SJSA1 (cell line): ENCODE results near the gene NAA15. TPM values are rescaled to one million over a fixed set of nuclear protein-coding genes. Genes with fewer than 3 reads are reported as not detected.

ENCODE experiments used
- DNase-seq, 2 experiments: peaks; one replicate each; pipeline ENCODE4 v3.0.0-alpha.2; 2015 to 2020; ENCODE audit warnings: low spot score in 2 of 2, low read depth in 1 of 2
- H3K27ac ChIP-seq: fragments of 250-450 bp; sonication (Bioruptor Pico); 2 replicates; pipeline ENCODE4 v1.5.1; 2020; ENCODE audit warnings: mild to moderate bottlenecking, moderate library complexity
- H3K27me3 ChIP-seq: fragments of 250-450 bp; sonication (Bioruptor Pico); replicated peaks from 2 replicates; pipeline ENCODE4 v1.5.1; 2020; ENCODE audit warnings: mild to moderate bottlenecking, moderate library complexity
- H3K36me3 ChIP-seq: fragments of 250-450 bp; sonication (Bioruptor Pico); 2 replicates; pipeline ENCODE4 v1.5.1; 2020; ENCODE audit warnings: mild to moderate bottlenecking
- H3K4me1 ChIP-seq: fragments of 250-450 bp; sonication (Bioruptor Pico); replicated peaks from 2 replicates; pipeline ENCODE4 v1.6.1; 2021; ENCODE audit warnings: mild to moderate bottlenecking
- H3K4me3 ChIP-seq: fragments of 250-450 bp; sonication (Bioruptor Pico); 2 replicates; pipeline ENCODE4 v1.5.1; 2020; ENCODE audit warnings: mild to moderate bottlenecking
- H3K9me3 ChIP-seq: fragments of 250-450 bp; sonication (Bioruptor Pico); replicated peaks from 2 replicates; pipeline ENCODE4 v1.5.1; 2020; ENCODE audit warnings: mild to moderate bottlenecking
- total RNA-seq: library from RNA; depleted of rRNA; stranded (reverse); fragments of >200 nt; shearing (Covaris generic); gene quantifications from 2 replicates; pipeline ENCODE4 v1.2.3, GENCODE V29; 2014

The NAA15 gene
- total RNA-seq, 1 experiment from 2014 or later, result 37.8 TPM

- Histone ChIP-seq H3K4me1 (no peaks in the 10 kb centered on the region), H3K27me3 (no peaks in the 10 kb centered on the region), H3K9me3 (no peaks in the 10 kb centered on the region), H3K36me3 (peaks cover 15% of the 10 kb centered on the region), H3K27ac (no peak overlapping the region), H3K4me3 (no peak overlapping the region)
- DNase-seq, result no peak
These were observed 31.7 kb downstream of the NAA15 start for GRCh38 chr4:139333046-139333445.

DNA sequence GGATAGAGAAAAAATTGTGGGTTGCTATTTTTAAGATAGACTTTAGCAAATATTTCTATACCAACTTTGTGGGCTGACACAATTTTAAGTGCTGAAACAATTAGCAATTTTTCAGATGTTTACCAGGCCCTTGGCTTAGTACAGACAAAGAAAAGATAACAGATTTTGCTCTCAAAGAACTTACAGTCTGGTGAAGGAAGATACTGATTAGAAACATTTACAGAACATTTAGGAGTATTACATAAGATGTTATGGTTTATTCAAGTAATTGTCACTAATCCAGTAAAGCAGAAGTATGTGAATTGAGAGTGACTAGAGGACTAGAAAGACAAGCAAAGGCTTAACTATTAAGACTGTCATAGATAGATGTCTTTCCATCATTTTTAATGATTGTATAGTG, 36.3 kb downstream of the NAA15 start:
- peaks cover 41% of the 10 kb centered on the region for H3K36me3 ChIP-seq

DNA sequence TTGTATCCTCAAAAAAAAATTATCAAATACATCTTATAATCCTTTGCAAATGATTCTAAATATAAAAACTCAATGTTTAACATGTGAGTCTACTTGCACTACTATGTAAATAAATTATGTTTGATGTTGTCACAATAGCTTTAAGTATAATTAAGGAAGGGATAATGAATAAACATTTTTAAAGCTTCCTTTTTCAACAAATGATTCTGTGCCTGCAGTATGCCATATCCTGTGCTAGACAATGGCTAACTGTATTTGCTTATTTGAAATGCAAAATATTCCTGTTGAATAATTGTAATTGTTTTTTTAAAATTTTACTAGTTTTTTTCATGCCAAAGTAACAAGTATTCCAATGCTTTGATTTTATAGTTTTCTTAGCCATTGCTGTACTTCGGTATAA, 60.0 kb downstream of the NAA15 start:
- H3K9me3 ChIP-seq, result no peaks in the 10 kb centered on the region
- no peaks in the 10 kb centered on the region for H3K27me3 ChIP-seq
- H3K36me3 ChIP-seq, result peaks cover 65% of the 10 kb centered on the region
- H3K27ac ChIP-seq, result no peak overlapping the region
- H3K4me1 ChIP-seq, result peaks cover 3% of the 10 kb centered on the region; the same call in 1 of the 2 replicates
- no peak for DNase-seq
- no peak overlapping the region for H3K4me3 ChIP-seq

More for the DNA sequence above, 36.3 kb downstream of the NAA15 start:
- Histone ChIP-seq H3K27ac (no peak overlapping the region), H3K4me3 (no peak overlapping the region), H3K4me1 (no peaks in the 10 kb centered on the region), H3K9me3 (no peaks in the 10 kb centered on the region), H3K27me3 (no peaks in the 10 kb centered on the region)
- no peak for DNase-seq

GRCh38 chr4:139367421-139368090, 66.3 kb downstream of the NAA15 start:
- Histone ChIP-seq H3K4me3 (no peak overlapping the region), H3K4me1 (peaks cover 33% of the 10 kb centered on the region), H3K27ac (peak overlapping the region; percentile 30), H3K36me3 (peaks cover 60% of the 10 kb centered on the region), H3K27me3 (no peaks in the 10 kb centered on the region), H3K9me3 (no peaks in the 10 kb centered on the region)
- DNase-seq, result peak in 1 of 2 experiments; percentile 77

- no peak overlapping the region for H3K4me3 ChIP-seq
- peak in 1 of 2 experiments; percentile 27 for DNase-seq
These were observed 67.7 kb downstream of the NAA15 start for GRCh38 chr4:139368998-139369397.

DNA sequence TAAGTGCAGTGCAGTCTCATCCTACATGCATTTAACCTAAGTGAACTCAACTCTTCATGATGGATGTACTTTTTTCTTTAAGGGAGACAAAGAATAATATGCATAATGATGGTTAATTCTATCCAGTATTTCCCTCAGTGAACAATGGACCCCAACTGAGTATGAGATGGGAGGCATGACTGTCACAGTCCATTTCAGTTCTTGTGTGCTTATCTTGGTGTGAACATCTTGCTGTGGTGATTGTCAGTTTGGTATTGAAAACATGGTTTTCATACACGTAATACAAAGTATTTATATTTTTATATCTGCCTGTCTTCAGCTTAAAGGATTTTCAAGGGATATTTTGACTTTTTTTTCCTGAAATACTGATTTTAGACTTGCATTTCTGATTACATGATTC, 72.9 kb downstream of the NAA15 start:
- Histone ChIP-seq H3K4me1 (peaks cover 2% of the 10 kb centered on the region), H3K4me3 (no peak overlapping the region), H3K27me3 (no peaks in the 10 kb centered on the region), H3K36me3 (peaks cover 68% of the 10 kb centered on the region), H3K9me3 (no peaks in the 10 kb centered on the region), H3K27ac (no peak overlapping the region)
- no peak for DNase-seq

More at GRCh38 chr4:139368998-139369397, 67.7 kb downstream of the NAA15 start:
- no peaks in the 10 kb centered on the region for H3K9me3 ChIP-seq
- no peak overlapping the region for H3K27ac ChIP-seq
- peaks cover 33% of the 10 kb centered on the region for H3K4me1 ChIP-seq
- peaks cover 59% of the 10 kb centered on the region for H3K36me3 ChIP-seq
- H3K27me3 ChIP-seq, result no peaks in the 10 kb centered on the region

- Histone ChIP-seq H3K4me3 (no peak overlapping the region), H3K36me3 (peaks cover 70% of the 10 kb centered on the region), H3K27ac (no peak overlapping the region), H3K9me3 (no peaks in the 10 kb centered on the region), H3K27me3 (no peaks in the 10 kb centered on the region), H3K4me1 (no peaks in the 10 kb centered on the region)
- DNase-seq, result no peak
These were observed 85.1 kb downstream of the NAA15 start for GRCh38 chr4:139386421-139386820.

GRCh38 chr4:139389102-139389501, 87.8 kb downstream of the NAA15 start:
- Histone ChIP-seq H3K4me1 (no peaks in the 10 kb centered on the region), H3K36me3 (peaks cover 73% of the 10 kb centered on the region), H3K27ac (no peak overlapping the region), H3K4me3 (no peak overlapping the region), H3K27me3 (no peaks in the 10 kb centered on the region), H3K9me3 (no peaks in the 10 kb centered on the region)
- DNase-seq, result no peak

- Histone ChIP-seq H3K4me3 (no peak overlapping the region), H3K4me1 (no peaks in the 10 kb centered on the region), H3K36me3 (peaks cover 71% of the 10 kb centered on the region), H3K27me3 (no peaks in the 10 kb centered on the region), H3K9me3 (no peaks in the 10 kb centered on the region), H3K27ac (no peak overlapping the region)
- DNase-seq, result no peak
These were observed 88.7 kb downstream of the NAA15 start for GRCh38 chr4:139389991-139390390.

DNA sequence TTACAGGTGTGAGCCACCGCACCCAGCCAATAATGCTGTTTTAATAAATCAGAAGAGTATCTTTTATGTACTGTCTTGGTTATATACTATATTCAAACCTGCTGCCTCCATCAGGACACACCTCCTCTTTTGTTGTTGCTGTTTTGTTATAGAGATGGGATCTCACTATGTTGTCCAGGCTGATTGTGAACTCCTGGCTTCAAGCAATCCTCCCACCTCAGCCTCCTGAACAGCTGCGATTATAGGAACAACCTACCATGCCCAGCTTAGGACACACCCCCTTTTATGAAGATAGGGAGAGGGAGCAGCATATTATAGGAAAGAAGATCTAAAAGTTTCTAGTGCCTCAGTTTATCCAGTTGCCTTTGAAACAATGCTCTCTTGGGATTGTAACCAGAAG, 90.4 kb downstream of the NAA15 start:
- Histone ChIP-seq H3K36me3 (peaks cover 62% of the 10 kb centered on the region), H3K4me3 (no peak overlapping the region), H3K4me1 (no peaks in the 10 kb centered on the region), H3K27me3 (no peaks in the 10 kb centered on the region), H3K9me3 (no peaks in the 10 kb centered on the region), H3K27ac (no peak overlapping the region)
- DNase-seq, result no peak

DNA sequence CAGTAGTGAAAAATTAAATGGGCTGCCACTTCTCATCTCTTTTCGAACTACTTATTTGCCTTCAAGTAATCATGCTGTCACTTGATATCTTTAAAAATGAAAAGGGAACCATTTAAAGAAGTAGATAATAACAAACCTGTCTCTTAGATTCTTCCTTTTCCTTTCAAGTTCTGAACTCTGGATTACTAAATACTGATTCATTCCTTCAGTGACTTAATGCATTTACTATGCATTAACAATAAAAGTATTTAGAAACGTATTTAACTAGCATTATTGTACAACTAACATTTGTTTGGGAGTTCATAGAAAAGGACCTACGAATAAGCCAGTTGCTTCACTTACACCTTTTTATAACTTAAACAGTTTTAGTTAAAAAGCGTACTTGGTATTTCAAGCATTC, 91.5 kb downstream of the NAA15 start:
- Histone ChIP-seq H3K9me3 (no peaks in the 10 kb centered on the region), H3K27ac (no peak overlapping the region), H3K4me3 (no peak overlapping the region), H3K4me1 (no peaks in the 10 kb centered on the region), H3K27me3 (no peaks in the 10 kb centered on the region), H3K36me3 (peaks cover 53% of the 10 kb centered on the region)
- no peak for DNase-seq

DNA sequence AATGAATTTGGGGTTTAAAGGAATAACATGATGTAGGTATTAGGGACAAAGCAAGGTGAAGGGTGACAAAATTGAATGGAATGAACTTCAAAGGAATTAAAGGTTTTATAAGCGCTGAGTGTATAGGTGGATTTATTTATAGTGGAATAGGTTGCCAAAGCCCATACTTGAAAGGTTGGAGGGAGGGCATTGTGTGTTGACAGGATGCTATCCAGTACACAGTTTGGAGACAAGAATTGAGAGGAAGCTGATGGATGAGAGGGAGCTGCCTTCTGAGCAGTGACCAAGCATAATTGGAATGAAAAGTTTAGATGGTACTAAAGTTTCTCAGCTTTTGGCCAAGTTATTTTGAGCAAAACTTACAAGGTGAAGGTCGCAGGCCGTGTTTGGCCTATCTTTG, 100.1 kb downstream of the NAA15 start:
- H3K27me3 ChIP-seq, result no peaks in the 10 kb centered on the region
- no peak overlapping the region for H3K4me3 ChIP-seq
- H3K36me3 ChIP-seq, result no peaks in the 10 kb centered on the region
- H3K27ac ChIP-seq, result no peak overlapping the region
- no peaks in the 10 kb centered on the region for H3K9me3 ChIP-seq
- no peaks in the 10 kb centered on the region for H3K4me1 ChIP-seq
- DNase-seq, result no peak

DNA sequence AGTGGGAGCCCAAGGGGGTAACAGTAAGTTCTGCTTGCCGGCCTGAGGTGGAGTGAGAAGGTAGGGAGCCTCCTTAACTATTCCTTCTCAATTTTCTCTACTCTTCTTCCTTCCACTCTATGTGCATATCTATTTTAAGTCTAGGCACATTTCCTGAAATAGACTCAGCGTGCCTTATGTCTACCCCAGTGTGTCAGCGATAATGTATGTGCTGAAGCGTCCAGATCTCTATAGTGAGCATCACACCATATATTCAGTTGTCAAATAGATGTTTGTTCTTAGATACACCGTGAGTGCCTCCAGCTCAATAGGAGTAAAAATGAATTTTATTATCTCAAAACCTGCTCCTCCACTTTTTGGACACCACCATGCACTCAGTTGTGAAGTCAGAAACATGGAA, 101.1 kb downstream of the NAA15 start:
- H3K36me3 ChIP-seq, result no peaks in the 10 kb centered on the region

GRCh38 chr4:139403462-139403861, 102.2 kb downstream of the NAA15 start:
- no peaks in the 10 kb centered on the region for H3K4me1 ChIP-seq
- DNase-seq, result no peak
- no peak overlapping the region for H3K27ac ChIP-seq
- H3K4me3 ChIP-seq, result no peak overlapping the region
- H3K36me3 ChIP-seq, result no peaks in the 10 kb centered on the region
- H3K9me3 ChIP-seq, result no peaks in the 10 kb centered on the region
- no peaks in the 10 kb centered on the region for H3K27me3 ChIP-seq

More for the DNA sequence above, 101.1 kb downstream of the NAA15 start:
- H3K27me3 ChIP-seq, result no peaks in the 10 kb centered on the region
- no peak for DNase-seq
- no peak overlapping the region for H3K4me3 ChIP-seq
- no peak overlapping the region for H3K27ac ChIP-seq
- no peaks in the 10 kb centered on the region for H3K9me3 ChIP-seq
- no peaks in the 10 kb centered on the region for H3K4me1 ChIP-seq

GRCh38 chr4:139410312-139410711, 109.0 kb downstream of the NAA15 start:
- no peaks in the 10 kb centered on the region for H3K36me3 ChIP-seq
- H3K27me3 ChIP-seq, result no peaks in the 10 kb centered on the region
- no peaks in the 10 kb centered on the region for H3K9me3 ChIP-seq
- H3K4me3 ChIP-seq, result no peak overlapping the region
- no peak for DNase-seq
- no peak overlapping the region for H3K27ac ChIP-seq
- no peaks in the 10 kb centered on the region for H3K4me1 ChIP-seq
